Measurements from ENCODE around the gene USP34.
A peak's percentile ranks its signal among the peaks of the same experiment; 100 is the strongest.
"Not testable (repeated sequence)": the region's sequence is repeated elsewhere in the genome, so short reads cannot be mapped to it uniquely, and the experiment has no call there.

The USP34 gene

DNA sequence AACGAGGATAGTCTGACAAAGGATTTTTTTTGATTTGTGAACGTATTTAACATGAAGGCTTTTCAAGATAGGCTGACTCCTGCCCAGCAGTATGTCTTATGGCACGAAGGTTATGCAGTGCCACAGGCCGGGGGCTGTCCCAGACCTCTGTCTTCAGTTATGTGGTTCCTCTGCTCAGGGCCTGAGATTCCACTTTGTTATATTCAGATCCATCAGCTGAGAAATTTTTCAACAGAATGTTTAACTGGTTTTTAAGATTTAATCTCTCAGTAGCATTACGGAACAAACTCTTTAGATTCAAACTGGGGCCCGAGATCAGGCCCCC, 288.9 kb downstream of the USP34 start:
- DNase-seq (ENCODE audit: low read depth) = no peak

GRCh38 chr2:61181382-61182058, 289.4 kb downstream of the USP34 start:
- DNase-seq (ENCODE audit: low read depth) = no peak

DNA sequence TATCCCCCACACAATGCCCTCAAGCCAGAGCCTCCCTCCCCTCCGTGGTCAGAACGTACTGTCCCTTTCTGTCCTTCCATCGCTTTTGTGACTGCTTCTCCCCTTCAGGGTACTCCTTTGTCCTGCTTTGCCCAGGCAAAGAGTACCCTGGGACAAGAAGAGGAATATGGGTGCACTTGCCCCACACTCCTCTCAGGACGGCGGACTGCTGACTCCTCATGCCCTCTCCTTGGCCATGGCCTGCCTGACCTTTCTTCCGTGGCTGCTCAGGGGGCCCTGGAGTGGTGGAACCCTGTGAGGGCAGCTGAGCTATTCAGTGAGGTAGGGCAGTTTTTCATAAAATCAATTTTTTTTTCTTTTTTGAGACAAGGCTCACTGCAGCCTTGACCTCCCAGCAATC, 290.2 kb downstream of the USP34 start:
- no peak for DNase-seq (ENCODE audit: low read depth)

DNA sequence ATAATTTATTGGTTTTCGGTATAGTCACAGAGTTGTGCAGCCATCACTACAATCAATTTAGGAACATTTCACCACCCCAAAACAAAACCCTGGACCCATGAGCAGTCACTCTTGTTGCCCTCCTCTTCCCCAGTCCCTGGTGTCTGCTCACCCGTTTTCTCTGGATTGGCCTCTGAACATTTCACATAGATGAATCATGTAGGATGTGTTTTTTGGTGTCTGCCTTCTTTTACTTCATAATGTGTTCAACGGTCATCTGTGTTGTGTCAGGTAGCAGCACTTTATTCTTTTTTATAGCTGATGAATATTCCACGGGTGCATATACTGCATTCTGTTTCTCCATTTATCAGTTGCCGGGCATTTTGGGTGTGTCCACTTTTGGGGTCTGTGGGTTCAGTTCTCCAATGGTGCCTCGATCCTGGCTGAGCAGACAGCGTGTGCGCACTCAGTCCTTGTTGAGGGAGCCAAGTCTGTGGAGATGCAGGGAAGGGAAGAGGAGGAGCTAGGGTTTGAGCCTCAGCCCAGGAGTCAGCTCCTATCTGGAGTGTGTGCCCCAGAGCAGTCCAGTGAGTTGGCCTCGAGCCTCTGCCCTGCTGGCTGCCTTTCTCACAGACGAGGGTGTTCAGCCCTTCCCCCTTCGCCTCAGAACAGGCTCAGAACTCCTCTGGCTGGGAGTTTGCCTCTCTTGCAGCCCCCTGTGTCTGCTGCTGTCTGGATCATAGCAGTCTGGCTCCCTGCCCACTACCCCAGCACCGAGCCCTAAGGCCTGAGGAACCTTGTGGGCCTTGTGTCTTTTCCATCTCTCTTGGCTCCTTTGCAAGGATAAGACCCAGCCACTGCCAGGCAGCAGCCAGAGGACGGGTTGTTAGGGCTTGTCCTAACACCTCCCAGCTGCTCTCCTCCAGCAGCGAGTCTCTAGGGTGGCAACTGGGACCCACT, 290.9 kb downstream of the USP34 start:
- no peak for DNase-seq (ENCODE audit: low read depth)

- no peak for DNase-seq (ENCODE audit: low read depth)
Measured at GRCh38 chr2:61178603-61179545, 292.0 kb downstream of the USP34 start.

GRCh38 chr2:61177727-61178549, 292.9 kb downstream of the USP34 start:
- no peak for DNase-seq (ENCODE audit: low read depth)

DNA sequence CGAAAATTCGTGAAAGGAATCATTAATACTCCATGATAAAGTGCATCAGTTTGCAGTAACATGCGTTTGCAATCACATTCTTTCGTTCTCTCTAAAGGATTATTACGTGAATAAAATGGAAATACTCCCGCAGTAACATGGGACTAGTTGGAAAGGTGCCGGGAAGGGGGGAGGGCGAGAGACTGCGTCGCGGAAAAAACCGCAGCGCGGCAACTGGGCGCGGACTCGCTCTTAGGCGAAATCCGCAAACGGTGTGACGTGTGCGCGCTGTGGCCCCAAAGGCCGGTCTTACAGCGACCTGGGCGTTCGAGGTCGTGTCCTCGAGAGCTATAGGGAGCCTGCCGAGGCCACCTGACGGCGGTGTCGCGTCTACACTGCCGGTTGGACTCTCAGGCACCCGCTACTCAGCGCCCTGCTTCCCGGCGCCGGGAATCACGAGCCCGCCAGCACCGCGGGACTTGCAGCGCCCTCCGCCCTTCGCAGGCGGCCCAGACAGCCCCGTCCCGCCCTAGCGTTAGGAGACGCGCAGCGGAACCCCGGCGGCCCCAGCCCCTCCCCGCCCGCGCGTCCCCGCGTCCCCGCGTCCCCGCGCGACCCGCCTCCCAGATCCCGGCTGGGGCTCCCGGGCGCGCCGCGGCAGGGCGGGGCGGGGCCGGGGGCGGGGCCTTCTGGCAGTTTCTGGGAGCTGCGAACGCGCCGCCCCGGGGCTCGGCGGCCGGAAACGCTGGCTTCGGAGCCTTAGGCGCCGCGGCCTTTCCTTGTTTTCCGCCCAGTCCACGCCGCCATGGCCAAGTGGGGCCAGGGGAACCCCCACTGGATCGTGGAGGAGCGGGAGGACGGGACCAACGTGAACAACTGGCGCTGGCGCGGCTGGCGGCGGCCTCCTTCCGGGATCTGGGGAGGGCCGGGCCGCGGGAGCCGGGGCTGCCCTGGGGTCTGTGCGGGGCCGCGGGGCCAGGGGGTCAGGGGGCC, 293.8 kb downstream of the USP34 start:
- peak; percentile 91 for DNase-seq (ENCODE audit: low read depth)

GRCh38 chr2:61175036-61175435, 295.9 kb downstream of the USP34 start:
- DNase-seq (ENCODE audit: low read depth) = no peak

DNA sequence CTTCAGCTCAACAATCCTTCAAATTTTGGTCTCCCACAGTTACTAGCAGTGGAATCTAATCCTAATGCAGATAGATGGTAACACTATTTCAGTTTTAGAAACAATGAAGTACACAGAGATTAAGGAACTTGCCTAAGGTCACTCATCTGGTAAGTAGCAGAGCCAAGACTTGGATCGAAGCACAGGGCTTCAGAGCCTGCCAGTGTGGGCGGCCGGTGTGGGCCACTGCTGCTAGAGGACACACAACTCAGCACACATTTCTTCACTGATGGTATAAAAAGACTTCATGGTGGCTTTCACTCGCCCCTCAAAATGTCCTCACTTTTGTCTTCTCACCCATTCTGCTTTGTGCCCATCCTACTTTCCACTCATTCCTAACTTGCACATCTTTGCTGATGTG, 297.8 kb downstream of the USP34 start:
- no peak for DNase-seq (ENCODE audit: low read depth)

- no peak for DNase-seq (ENCODE audit: low read depth)
Measured at GRCh38 chr2:61172671-61173070, 298.2 kb downstream of the USP34 start.

DNA sequence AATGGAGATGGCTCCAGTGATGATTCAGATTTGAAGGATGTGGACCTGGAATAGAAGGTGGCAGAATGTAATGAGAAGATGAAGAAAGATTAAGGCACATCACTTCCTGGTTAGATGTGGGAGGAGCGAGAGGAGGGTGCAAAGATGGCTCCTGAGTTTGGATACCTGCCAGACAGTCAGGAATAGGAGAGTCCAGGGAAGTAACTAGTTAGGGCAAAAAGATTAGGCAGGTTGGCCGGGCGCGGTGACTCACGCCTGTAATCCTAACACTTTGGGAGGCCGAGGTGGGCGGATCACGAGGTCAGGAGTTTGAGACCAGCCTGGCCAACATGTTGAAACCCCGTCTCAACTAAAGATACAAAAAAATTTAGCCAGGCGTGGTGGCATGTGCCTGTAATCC, 303.3 kb downstream of the USP34 start:
- DNase-seq (ENCODE audit: low read depth) = no peak

GRCh38 chr2:61165946-61166345, 304.9 kb downstream of the USP34 start:
- no peak for DNase-seq (ENCODE audit: low read depth)

- not testable (repeated sequence) for DNase-seq (ENCODE audit: low read depth)
Measured at GRCh38 chr2:61165082-61165481, 305.8 kb downstream of the USP34 start.

DNA sequence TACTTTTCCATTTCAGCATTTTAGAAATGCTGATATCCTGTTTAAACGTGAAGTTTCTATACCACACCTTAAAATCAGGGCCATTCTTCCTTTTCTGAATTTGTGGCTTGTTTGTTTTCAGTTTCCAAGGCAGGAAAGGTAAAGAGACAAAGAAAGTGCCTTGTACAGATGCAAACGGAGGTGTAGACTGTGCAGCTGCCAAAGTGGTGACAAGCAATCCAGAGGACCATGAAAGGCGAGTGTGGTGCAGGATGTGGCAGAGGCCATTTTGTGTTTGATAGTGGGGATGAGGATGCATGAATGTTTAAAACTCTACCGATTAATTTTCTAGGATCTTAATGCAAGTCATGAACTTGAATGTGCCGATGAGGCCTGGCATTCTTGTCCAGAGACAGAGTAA, 308.2 kb downstream of the USP34 start:
- DNase-seq (ENCODE audit: low read depth) = no peak

GRCh38 chr2:61161888-61162287, 309.0 kb downstream of the USP34 start, which contains the start of gene C2orf74:
Gene C2orf74 (plus strand): TSS chr2:61162188. CDS start chr2:61162515, 327 bp downstream.
- DNase-seq (ENCODE audit: low read depth) = no peak

DNA sequence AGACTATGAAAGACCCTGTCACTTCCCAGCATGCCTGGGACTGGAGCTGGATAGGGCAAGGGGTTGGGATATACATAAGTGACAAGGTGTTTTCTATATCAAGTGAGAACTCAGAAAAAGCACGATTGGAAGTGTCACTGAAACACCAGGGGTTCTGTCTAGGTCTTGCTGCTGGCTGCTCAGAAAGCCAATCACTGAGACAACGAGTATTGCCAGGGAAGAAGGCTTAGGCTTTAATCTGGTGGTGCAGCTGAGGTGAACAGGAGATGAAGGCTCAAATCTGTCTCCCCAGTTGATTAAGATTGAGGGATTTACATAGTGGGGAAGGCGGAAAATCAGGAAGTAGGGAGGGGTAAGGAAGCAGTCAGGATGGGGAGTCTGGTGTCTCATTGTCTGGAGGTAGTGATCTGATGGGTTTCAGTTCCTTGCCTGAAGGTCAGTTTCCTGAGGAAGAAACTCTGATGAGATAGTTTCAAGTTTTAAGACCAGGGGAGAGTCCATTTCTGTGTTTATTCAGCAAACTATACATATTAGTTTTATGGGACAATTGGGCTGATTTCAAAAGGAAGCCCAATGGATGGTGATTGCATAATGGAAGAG, 312.4 kb downstream of the USP34 start:
- DNase-seq (ENCODE audit: low read depth) = no peak

- DNase-seq (ENCODE audit: low read depth) = no peak
Measured at GRCh38 chr2:61157371-61158003, 313.4 kb downstream of the USP34 start.

- DNase-seq (ENCODE audit: low read depth) = no peak
Measured at GRCh38 chr2:61151436-61151835, 319.5 kb downstream of the USP34 start.

- DNase-seq (ENCODE audit: low read depth) = no peak
Measured at GRCh38 chr2:61149074-61149473, 321.8 kb downstream of the USP34 start.
